NCI-H2196 treated with DMSO at 0.1 percent for 48 hours (cell line): Measurements from ENCODE around the gene RAPGEF4.
"Not testable (repeated sequence)": the region's sequence is repeated elsewhere in the genome, so short reads cannot be mapped to it uniquely, and the experiment has no call there.

Experiments used
- DNase-seq: peaks from one replicate; lab custom pipeline; 2025; ENCODE audit not compliant: unreplicated experiment; lab: John Stamatoyannopoulos, UW

The RAPGEF4 gene

DNA sequence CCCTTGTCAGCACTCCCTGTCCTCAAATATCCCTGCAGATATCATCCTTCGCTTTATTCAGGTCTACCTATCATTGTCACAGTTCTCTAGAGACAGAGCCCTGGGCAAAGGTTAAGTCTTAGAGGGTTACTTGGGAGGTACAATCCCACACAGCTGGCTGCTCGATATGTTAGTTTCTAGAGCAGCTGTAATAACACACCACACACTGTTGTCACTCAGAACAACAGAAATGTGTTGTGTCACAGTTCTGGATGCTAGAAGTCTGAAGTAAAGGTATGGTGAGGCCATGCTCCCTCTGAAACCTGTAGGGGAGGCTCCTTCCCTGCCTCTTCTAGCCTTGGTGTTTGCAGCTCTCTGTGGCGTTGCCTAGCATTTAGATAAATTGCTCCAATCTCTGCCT is 9.9 kb upstream of the RAPGEF4 start:
- DNase-seq: no peak

DNA sequence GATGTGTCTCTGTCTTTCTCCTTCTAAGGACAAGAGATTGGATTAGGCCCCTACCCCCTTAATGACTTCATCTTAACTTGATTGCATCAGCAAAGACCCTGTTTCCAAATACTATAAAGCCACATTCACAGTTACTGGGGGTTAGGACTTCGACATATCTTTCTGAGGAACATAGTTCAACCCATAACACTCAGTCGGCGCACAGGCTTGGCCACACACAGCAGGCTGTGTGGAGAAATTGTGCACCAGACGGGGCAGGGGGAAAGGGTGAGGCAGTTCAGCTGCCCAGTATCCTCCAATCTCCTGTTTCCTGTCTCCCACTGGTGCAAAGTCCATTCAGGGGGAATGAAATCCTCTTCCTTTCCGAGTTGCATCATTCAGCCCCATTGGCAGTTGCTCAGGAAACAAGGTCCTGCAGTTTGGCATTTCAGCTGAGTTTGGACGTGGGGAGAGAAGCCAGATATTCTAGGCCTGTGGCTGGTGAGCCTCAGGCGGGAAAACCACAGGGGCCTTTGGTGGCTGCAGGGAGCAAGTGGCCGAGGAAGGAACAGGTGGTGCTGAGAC is 9.4 kb upstream of the RAPGEF4 start:
- no peak for DNase-seq

DNA sequence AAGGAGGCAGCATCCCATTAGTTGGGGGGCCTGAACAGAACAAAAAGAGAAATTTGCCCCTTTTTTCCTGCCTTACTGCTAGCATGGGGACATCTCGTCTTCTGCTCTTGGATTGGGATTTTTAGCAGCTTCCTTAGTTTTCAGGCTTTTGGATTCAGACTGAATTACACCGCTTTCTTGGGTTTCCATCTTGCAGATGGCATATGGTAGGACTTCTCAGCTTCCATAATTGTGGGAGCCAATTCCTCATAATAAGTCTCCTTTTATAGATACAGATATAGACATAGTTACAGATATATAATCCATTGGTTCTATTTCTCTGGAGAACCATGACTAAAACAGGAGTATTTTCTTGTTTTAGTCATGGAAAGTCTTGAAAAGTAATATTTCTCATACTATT is 5.2 kb upstream of the RAPGEF4 start:
- DNase-seq: no peak

DNA sequence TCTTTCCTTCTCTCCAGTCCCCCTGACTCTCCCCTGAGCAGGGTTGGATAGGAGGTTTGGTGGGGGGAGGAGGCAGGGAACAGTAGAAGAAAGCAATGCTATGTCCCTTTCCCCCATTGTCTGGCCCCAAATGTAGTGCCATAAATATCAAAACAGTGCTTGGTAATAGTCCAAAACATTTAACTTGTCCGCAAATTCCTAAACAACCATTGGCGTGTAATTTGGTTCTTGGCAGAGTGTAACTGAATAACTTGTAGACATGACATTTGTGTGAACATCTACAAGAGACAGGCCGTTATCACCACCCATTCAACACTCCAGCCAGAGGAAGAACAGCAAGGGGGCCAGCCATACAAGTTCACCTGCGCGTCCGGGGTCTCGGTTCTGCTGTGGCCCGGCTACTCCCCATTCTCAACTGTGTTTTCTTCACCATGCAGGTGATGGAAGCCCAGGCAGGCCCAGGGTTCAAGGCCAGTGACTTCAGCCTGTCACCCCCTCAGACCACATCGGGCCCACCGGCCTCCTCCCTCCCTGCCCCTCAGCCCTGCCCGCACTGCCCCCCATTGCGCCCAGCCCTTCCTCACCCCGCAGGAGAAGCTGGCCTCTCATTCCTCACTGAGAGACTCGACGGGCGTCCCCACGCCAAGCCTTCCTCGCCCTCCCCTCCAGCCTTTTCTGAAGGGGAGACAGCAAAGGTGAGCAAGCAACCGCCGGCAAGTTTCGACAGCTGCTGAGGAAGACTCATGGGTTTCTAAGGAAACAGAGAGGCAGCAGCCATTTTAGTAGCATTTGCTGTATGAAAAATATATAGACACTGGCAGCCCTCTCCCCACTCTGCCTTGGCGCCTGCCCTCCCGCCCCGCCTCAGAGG is 699 bp upstream of the RAPGEF4 start:
- DNase-seq: no peak

DNA sequence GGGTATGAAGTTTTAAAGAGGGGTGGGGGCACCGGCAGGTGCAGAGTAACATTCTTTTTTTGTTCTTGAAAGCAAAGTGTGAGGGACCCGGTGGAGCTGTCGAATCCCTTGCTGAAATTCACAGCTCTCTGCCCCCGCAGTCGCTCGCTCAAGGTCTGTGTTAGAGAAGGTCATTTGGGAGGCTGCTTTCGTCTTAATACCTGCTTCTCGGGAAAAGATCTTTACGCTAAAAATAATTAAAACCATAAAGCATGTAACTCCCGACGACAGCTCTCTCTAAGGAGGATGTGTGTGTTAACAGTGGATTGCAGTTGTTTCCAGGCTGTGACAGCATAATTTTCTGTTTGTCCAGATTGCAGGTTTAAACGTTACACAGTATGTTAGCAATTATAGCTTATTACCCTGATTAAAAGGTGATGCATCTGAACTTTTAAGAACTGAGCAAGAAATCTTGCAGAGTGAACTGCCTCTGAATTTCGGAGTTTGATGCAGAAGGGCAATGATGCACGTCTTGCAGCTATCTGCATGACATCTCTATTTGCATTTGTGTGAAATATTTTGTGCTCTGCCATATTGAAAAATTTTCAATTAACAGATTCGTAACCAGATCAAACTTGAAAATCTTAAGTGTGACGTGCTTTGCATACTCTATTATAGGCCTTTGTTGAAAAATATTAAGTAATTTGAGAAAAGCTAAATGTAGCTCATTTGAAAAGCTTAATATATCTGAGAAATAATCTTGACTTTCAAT is 954 bp downstream of the RAPGEF4 start:
- no peak for DNase-seq

DNA sequence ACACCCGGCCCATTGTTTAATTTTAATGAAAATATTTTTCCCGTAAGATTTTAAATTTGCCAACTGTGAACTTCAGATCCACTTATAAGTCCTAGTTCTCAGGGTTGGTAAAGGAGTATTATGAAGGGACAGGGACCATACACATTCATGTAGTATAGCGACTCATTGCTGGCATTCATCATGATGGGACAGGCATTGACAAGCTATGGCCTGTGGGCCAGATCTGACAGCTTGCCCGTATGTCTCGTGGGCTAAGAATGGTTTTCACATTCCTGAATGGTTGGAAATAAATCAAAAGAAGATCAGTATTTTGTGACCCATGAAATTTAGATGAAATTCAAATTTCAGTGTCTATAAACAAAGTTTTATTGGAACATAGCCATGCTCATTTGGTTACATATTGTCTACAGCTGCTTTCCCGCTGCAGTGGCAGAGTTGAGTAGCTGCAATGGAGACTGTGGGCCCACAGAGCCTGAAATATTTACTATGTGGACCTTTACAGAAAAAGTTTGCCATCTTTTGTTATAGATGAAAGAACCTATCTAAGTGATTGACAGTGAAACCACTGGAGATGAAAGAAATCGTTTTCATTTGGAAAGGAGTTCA is 4.1 kb downstream of the RAPGEF4 start:
- no peak for DNase-seq

DNA sequence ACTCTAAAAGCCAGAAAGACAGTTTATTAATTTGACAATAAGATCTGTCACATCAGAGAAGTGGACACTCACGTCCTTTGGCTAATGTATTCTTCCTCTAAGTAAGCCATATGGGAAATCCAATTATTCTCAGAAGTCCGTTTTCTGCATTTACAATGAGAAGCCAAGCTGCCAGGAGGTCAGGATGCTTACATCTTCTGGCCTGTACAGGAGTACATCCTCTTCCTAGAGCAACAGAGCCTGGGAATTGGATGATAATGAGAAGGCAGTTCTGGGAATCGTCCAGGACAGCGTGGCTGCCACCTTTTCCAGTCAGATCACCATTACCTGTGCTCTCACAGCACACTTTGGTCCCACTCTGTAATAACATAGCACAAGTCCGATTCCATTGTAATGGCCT is 5.2 kb downstream of the RAPGEF4 start:
- no peak for DNase-seq

DNA sequence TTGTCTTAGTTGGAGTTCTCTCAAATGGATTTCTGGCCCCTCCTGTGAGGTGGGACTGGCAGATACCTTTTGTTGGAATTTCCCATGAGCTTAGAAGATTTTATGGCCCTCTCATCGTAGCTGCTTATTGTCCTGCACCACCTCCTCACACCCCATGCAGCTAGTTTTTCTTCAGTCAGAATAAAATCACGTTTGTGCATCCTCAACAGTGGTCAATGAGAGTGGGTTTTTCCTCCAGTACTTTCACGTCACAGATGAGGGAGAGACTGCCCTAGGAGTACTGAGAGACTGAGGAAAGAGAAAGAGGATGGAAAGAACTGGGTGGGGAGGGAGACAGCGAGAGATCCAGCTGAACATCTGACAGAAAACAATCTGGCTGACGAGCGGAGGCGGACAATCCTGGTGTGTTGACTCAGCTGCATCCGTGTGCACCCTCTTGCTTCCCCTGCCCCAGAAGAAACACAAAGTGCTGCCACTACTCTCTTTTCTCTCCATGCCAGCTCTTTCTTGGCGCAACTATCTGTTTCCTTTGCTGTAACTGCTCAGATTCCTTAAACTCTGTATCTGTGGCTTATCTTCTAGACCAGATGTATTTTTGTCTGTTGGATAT is 7.4 kb downstream of the RAPGEF4 start:
- no peak for DNase-seq

DNA sequence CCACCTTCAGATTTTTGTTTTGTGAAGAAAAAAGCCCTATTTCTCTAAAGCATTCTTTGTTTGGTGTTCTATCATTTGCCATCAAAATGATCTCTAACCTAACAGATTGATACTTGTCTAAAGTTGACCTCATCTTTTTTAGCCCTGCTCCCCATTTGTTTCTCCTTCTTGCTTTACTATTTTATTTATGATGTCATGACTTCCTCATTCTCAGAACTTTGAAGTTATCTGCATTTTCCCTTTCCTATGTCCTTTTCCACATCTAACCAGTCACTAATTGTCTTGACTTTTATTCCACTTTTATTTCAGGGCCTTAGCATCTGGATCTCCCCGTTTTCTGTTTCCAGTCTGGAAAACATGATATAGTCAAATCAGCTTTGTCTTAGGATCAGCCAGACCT is 8.3 kb downstream of the RAPGEF4 start:
- no peak for DNase-seq

DNA sequence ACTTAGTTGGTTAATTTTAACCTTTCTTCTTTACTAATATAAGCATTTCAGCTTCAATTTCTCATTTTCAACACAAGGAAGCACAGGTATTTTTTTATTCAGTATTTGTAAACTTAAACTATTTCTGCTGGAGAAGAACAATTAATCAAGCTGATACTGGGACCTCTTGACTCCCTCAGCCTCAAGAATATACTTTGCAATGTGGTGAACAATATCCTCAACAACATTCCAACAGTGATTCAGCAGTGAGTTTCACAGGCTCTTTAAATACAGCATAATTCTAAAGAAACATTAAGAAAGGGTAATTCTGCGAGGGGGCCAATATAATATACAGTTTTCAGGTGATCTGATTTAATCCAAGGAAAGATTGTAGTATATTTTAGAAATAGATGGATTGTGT is 10.0 kb downstream of the RAPGEF4 start:
- DNase-seq: no peak

DNA sequence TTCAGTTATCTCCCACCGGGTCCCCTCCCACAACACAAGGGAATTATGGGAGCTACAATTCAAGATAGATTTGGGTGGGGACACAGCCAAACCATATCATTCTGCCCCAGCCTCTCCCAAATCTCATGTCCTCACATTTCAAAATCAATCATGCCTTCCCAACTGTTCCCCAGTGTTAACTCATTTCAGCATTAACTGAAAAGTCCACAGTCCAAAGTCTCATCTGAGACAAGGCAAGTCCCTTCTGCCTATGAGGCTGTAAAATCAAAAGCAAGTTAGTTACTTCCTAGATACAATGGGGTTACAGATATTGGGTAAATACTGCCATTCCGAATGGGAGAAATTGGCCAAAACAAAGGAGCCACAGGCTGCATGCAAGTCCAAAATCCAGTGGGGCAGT is 12.9 kb downstream of the RAPGEF4 start:
- DNase-seq: not testable (repeated sequence)

DNA sequence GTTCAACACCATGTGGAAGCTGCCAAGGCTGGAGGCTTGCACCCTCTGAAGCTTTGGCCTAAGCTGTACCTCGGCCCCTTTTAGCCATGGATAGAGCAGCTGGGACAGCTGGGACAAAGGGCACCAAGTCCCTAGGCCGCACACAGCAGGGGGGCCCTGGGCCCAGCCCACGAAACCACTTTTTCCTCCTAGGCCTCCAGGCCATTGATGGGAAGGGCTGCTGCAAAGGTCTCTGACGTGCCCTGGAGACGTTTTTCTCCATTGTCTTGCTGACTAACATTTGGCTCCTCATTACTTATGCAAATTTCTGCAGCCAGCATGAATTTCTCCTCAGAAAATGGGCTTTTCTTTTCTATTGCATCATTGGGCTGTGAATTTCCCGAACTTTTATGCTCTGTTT is 13.7 kb downstream of the RAPGEF4 start:
- DNase-seq: no peak

DNA sequence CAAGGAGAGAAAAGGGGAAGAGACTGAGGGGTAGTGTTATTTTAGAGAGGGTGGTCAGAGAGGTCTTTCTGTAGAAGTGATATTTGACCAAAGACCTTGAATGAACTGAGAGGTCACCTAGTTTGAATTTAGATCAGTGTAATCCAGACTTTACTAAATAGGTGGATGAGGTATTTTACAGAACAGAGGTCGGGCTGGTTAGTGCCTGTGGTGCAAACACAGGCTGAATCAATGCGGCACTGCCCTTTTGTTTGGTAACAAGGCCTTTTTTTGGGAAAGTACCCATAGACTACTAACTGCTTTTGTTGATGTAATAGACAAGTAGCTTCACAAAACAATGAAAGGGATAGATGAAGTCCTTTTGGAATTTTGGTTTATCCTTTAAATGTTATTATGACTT is 15.9 kb downstream of the RAPGEF4 start:
- DNase-seq: no peak

DNA sequence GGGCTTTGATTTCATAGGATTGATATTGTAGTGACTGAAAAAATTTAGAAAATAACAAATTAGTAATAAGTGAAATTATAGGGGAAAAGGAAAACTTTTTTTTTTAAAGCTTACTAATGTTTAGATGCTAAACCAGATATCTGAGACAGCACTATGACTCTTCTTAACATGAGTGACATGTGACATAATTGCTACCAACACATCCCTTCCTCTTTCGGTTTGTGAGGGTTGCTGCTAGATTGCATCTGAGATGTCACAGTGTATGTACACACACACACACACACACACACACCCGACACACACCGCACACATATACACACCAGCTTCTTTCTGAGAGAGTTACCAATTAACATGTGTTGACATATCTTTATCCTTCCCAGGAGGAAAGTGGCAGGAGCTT is 18.0 kb downstream of the RAPGEF4 start:
- no peak for DNase-seq

DNA sequence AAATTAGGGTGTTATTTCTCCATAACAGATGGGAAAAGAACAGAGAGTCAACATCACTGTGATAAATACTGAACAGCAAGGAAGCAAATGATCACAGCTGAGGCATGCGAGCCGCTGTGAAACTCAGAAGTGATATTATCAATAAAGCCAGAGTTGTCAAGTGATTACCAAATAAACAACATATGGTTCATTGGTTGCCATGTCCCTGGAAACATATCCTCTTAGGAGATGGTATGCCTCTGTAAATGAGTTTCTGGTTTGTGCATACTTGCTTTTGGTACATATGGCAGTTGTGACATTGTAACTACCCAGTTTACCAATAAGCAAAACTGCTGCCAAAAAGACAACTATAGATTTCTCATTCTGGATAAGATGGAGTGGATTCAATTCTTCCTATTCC is 23.8 kb downstream of the RAPGEF4 start:
- DNase-seq: no peak

DNA sequence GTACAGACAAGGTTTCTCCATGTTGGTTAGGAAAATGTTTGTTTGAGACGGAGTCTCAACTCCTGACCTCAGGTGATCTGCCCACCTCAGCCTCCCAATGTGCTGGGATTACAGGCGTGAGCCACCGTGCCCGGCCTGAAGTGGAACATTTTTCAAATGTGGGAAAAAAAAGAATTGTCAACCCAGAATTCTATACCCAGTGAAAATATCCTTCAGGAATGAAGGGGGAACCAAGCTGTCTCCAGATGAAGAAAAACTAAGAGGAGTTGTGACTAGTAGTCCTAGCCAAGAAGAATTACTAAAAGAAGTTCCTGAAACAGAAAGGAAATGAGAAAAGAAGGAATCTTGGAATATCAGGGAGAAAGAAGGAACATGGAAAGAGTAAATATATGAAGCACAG is 25.7 kb downstream of the RAPGEF4 start:
- no peak for DNase-seq

DNA sequence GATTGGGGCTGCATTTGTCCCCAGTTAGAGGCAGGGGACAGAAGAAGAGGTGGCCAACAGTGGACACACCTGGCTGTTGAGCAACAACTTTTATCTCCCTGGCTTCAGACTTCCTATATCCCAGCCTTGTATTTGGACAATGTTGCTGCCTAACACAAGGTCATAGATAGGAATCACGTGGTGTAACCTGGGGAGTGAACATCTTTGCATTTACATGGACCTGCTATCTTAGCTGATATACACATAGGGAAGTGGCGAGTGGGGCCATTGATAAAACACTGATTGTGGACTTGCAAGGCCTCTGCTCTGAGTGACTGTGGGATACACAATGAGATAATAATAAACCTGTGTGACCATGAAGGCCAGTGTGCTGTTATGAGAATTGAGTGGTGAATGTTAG is 26.9 kb downstream of the RAPGEF4 start:
- DNase-seq: no peak

DNA sequence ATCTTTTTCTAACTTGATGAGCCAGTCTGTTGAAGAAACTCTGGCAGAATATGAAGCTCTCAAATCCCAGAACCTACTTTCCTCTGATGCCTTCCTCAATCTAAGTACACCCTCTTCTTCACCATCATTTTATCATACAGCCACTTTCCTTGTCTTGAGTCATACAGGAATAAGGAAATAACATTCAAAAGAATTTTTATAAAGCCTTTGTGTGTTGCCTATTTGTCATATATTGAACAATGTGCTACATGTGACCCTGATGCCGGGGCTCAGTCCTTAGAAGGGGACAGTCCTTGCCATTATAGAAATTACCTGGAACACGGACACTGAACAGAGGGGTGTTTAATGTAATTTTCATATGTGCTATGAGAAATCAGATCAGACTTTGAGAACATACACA is 27.4 kb downstream of the RAPGEF4 start:
- DNase-seq: no peak

DNA sequence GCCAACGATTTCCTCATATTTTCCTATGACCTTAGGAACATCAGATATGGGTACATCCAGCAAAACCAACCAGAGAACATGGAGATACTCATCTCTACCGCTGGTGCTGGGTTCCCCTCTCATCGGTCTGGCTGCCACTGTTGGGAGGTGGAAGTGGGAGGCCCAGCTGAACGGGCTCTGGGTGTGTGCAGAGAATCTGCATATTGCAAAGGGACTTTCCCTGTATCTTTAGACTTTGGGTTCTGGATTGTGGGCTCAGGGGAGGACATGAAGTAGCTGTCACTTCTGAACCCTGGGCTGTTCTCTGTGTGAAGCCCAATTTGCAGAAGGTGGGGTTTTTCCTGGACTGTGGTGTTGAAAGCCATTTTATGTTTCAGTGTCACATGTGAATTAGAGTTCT is 30.0 kb downstream of the RAPGEF4 start:
- no peak for DNase-seq

DNA sequence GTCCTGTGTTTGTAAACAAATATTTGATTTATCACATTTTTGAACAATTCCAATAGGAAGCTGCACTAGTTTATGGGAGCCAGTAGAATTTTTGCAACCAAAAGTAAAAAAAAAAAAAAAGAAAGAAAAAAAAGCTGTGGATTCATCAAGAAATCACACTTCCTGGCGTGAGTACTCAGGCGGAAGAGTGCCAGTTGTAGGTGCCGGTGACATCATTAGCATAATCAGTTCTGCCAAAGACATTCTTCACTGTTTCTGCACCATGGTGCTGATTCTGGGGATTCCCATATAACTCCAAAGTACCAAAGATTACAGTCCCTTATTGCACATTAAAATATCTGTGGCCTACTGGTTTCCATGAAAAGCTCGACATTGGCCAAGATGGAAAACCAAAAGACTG is 32.8 kb downstream of the RAPGEF4 start:
- DNase-seq: no peak

DNA sequence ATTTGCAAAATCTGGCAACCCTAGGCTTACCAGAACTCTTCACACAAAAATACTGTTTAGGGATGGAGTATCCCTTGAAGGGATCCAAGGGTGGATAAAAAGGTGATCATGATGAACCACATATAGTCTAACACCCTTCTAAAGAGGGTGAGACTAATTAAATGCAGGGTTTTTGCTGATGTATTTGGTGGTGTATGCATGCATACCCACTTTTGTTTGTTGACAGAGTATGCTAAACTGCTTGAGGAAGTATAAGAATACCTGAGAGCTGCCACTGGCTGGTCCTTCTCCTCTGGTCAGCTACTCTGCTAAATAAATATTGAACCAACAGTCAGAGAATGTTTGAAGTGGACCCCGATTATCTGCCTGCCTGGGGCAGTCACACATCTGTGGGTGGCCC is 34.2 kb downstream of the RAPGEF4 start:
- DNase-seq: no peak
